COLO829 (cell line): ENCODE data around the gene CKAP2L.

Experiments
- DNase-seq: peaks from one replicate; pipeline ENCODE4 v3.0.0; 2012; ENCODE audit warnings: low spot score

The CKAP2L gene, protein sequence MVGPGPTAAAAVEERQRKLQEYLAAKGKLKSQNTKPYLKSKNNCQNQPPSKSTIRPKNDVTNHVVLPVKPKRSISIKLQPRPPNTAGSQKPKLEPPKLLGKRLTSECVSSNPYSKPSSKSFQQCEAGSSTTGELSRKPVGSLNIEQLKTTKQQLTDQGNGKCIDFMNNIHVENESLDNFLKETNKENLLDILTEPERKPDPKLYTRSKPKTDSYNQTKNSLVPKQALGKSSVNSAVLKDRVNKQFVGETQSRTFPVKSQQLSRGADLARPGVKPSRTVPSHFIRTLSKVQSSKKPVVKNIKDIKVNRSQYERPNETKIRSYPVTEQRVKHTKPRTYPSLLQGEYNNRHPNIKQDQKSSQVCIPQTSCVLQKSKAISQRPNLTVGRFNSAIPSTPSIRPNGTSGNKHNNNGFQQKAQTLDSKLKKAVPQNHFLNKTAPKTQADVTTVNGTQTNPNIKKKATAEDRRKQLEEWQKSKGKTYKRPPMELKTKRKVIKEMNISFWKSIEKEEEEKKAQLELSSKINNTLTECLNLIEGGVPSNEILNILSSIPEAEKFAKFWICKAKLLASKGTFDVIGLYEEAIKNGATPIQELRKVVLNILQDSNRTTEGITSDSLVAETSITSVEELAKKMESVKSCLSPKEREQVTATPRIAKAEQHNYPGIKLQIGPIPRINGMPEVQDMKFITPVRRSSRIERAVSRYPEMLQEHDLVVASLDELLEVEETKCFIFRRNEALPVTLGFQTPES

DNA sequence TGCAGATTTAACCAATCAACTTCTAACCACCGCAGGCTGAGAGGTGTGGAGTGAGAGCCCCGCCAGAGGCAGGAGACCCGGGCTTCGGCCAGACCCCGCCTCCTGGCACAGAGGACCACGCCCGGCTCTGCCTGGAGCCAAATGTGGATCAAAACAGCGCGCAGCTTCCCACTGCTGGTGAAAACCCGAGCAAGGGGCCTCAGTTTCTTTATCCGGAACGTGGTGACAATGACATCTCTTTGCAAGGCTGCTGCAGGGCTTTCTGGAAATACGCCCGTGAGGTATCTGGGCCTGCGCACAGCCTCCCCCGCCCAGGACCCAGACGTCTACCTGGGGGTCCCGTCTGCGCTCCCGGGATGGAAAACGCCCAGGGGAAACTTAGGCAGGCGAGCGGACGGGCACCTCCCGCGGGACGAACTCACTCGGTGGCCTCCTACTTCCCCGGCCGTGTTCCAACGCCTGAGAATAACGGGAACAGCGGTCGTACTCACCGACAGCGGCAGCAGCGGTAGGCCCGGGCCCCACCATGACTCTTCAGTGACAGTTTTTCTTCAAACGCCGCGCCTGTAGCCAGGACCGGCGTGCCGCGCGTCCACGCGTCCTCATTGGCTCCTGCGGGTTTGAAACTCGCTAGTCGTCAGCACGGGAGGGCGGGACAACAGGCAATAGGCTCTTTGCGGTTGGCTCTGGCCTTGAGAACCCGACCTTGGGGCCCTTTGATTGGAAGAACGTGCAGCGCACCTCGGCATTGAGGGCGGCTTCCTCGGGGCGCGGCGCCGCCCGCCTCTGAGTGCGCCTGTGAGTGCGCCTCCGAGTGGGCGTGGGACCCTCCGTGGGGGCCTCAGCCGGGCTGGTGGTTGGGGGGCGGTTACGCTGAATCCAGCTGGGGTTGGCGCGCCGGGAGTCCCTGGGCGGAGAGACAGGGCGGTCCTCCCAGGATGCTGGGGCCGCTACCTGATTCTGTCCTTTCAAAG, at the start of gene CKAP2L:
CKAP2L (minus strand) TSS at position 539 of the 974 bp plus-strand sequence; CDS start at position 528, 11 bp downstream.
- DNase-seq, result peak; percentile 98

- DNase-seq, result no peak
Measured at GRCh38 chr2:112813280-112813966, 49.0 kb upstream of the CKAP2L start.

DNA sequence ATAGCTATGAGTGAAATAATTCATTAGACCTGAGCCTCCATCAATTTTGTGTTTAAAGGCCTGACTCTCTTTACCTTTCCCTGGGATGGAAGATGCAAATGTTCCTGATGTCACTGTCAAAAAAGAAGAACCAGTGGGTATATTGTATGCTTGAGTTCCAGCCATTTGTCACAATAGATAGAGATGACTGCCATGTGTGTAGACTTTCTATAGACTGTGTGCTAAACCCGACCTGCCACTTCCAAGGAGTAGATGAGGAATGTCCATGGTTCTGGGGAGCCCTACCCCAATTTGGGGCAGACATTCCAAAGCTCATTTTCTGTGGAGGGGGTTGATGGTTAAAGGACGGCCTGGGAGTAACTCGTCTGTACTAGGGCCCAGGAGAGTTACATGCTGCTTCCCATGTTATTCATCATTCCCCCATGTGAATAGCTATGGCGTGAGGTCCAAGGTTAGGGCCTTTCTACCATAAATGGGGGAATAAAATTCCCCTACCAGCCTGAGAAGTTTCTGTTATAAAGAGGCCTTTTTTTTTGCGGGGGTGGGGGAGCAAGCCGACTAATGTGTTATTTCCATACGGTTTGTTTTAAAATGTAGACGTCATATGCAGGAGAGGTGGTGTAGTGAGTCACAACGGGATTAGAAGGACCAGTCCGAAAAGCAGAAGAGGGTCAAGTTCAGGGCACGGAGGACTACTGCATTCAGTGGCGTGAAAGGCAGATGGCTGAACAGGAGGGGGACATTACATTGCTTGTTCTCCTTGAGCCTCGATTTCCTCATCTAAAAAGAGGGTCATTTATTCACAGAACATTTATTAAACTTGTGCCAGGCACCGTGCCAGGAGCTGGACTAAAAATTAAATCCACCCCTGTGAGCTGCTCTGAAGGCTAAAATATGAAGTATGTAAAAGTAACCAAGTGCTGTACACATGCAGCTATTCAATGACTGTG, 48.2 kb upstream of the CKAP2L start:
- peak; percentile 79 for DNase-seq

DNA sequence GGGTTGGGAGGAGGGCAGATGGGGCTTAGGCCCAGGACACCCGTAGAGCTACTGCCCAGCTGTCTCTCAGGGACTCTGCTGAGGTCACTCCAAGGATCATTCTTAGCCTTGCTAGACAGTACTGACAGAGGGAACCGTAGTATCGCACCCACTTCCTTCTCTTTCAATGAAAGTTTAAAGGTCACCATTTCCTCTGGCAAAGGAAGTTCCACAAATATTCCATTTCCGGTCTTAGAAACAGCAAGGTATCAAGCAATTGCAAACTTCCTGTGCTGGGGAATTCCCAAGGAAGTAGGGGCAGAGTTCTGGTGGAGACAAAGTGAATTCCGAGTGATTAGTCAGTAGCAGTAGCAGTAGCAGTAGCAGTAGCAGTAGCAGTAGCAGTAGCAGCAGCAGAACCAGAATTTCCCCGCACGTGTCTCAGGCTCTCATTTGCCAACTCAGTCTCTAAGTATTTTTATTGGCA, 47.5 kb upstream of the CKAP2L start:
- DNase-seq, result peak; percentile 69

DNA sequence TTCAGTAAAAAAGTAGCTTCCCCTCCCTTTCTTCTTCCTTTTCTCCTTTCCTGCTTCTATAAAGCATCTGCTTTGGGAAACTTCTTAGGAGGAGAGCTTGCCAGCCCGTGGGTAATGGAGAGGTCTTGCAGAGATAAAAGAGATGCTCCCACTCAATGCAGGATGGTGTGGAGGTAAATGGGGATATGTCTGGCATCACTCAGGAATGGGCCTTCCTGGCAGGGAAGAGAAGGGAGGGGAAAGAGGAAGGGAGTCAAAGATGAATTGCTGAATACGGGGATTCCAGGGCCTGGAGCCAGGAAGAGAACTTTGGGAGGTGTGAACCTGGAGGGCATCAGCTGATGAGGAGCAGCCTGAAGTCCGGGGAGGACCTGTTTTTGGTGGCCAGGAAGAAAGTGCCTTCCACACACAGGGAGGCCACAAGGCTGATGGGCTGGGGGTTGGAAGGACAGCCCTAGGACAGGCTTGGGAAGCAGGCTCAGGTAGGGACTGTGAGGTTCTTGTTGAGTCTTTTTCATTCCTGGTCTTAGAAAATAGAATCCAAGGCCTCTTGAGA, 46.9 kb upstream of the CKAP2L start:
- DNase-seq, result no peak

DNA sequence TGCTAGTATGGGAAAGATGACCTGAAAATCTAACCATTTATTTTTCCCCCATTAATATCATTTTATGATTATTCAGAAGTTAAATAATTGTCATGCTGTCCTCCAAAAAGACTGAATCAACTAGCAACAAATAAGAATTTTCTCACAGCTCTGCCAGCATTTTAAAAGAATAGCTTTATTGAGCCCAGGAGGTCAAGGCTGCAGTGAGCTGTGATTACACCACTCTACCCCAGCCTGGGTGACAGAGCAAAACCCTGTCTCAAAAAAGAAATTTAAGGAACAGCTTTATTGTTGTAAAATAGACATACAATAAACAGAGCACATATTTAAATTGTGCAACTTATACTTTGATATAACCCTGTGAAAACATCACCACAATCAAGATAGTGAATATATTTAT, 44.7 kb upstream of the CKAP2L start:
- DNase-seq, result no peak

GRCh38 chr2:112807233-112807807, 42.9 kb upstream of the CKAP2L start:
- no peak for DNase-seq

DNA sequence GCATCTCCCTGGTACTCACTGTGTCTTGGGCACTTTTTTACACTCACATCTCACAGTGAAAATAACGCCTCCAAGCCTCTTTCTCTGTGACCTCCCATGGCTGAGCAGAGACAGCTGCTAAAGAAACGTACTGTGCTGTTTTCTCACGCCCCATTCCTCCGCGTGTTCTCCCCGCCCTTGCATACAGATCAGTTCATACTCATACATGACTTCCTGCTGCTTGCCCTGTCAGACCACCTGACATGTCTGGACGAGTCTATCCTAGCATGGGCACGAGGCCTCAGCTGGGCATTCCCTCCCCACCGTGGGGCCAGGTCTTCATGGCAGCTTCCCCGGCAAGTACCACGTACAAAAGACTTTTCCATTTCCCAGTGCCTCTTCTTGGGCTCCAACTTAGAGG, 41.1 kb upstream of the CKAP2L start:
- no peak for DNase-seq

GRCh38 chr2:112803691-112804521, 39.5 kb upstream of the CKAP2L start:
- DNase-seq, result peak; percentile 76

DNA sequence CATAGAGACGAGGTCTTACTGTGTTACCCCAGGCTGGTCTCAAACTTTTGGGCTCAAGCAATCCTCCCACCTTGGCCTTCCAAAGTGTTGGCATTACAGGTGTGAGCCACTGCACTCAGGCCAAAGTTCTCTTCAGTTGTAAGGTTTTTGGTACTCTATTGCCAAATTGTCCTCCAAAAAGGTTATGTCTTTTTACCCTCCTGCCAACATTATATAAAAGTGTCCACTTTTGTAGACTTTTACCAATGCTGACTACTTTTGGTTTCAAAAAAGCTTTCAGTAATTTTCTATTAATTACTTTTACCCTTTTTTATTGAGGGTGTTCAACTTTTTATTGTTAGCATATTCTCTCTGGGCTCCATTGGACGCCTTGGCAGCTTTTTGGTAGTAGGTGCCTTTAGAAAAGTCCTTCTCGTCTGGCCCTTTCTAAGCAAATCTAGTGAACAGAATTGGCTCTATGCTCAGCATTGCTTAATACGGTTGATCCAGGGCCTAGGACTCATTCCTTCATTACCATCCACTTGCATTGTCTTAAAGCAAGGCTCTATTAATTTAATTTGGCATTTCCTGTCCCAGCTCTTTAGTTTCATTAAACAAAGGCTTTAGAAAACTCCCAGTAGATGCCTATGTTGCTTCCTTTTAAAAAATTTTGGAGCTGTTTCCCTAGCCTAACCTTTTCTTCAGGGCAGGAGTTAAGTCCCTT, 36.6 kb upstream of the CKAP2L start:
- DNase-seq, result no peak

- no peak for DNase-seq
Measured at GRCh38 chr2:112798979-112799975, 34.9 kb upstream of the CKAP2L start.

GRCh38 chr2:112796486-112796885, 32.1 kb upstream of the CKAP2L start:
- no peak for DNase-seq

GRCh38 chr2:112795774-112796173, 31.4 kb upstream of the CKAP2L start:
- no peak for DNase-seq

DNA sequence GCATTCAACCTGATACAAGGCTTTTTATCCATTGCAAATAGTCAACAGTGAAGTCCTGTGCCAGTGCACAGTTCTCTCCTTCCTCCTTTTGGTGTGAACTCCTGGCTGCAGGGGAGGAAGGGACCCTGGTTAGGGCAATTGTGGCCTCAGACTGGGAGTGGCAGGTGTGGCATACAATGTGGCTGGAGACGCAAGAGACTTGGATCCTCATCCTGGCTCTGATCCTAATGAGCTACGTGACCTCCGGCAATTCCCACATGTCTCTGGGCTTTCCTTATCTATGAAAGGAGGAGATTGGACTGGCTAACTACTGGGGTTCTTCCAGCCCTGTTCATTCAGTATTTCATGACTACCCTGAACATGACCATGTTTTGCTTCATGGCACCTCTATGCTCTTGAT, 30.4 kb upstream of the CKAP2L start:
- DNase-seq, result no peak

- DNase-seq, result no peak
Measured at GRCh38 chr2:112794131-112794733, 29.8 kb upstream of the CKAP2L start.

- no peak for DNase-seq
Measured at GRCh38 chr2:112793449-112793978, 29.1 kb upstream of the CKAP2L start.
